OCI-LY7 (cell line): ENCODE results near the gene LRP5.

Experiments
- EZH2phosphoT487 ChIP-seq: fragments of 200-600 bp; sonication (generic); IDR thresholded peaks from 2 replicates; pipeline ENCODE4 v1.6.1; 2018; ENCODE audit warnings: low read depth, borderline replicate concordance, mild to moderate bottlenecking, mixed run types, antibody characterized with exemption, low read length, moderate library complexity, mixed read lengths
- TF ChIP-seq, protein P1 (sequence below): fragments of 200-600 bp; sonication (generic); conservative IDR thresholded peaks from 2 replicates; pipeline ENCODE4 v1.5.1; 2014; ENCODE audit warnings: mild to moderate bottlenecking, antibody characterized with exemption, low read length, moderate library complexity, mixed read lengths

- TF ChIP-seq, protein P1, sequence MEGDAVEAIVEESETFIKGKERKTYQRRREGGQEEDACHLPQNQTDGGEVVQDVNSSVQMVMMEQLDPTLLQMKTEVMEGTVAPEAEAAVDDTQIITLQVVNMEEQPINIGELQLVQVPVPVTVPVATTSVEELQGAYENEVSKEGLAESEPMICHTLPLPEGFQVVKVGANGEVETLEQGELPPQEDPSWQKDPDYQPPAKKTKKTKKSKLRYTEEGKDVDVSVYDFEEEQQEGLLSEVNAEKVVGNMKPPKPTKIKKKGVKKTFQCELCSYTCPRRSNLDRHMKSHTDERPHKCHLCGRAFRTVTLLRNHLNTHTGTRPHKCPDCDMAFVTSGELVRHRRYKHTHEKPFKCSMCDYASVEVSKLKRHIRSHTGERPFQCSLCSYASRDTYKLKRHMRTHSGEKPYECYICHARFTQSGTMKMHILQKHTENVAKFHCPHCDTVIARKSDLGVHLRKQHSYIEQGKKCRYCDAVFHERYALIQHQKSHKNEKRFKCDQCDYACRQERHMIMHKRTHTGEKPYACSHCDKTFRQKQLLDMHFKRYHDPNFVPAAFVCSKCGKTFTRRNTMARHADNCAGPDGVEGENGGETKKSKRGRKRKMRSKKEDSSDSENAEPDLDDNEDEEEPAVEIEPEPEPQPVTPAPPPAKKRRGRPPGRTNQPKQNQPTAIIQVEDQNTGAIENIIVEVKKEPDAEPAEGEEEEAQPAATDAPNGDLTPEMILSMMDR: no peak
- no peak for TF ChIP-seq EZH2phosphoT487
Measured at GRCh38 chr11:68354148-68354872, 41.9 kb downstream of the LRP5 start.
